Measurements from ENCODE around the gene BTG2.

Gene BTG2

GRCh38 chr1:203317429-203318228 is 12.3 kb downstream of the BTG2 start:
- no peak for DNase-seq (ENCODE audit: low spot score)

- no peak for DNase-seq (ENCODE audit: low spot score)
These were observed 12.9 kb downstream of the BTG2 start for GRCh38 chr1:203318229-203318517.

GRCh38 chr1:203320591-203321272 is 15.4 kb downstream of the BTG2 start:
- peak; percentile 75 for DNase-seq (ENCODE audit: low spot score)

GRCh38 chr1:203321273-203322052 is 16.1 kb downstream of the BTG2 start:
- no peak for DNase-seq (ENCODE audit: low spot score)

- no peak for DNase-seq (ENCODE audit: low spot score)
These were observed 17.3 kb downstream of the BTG2 start for GRCh38 chr1:203322500-203323179.

- no peak for DNase-seq (ENCODE audit: low spot score)
These were observed 18.3 kb downstream of the BTG2 start for GRCh38 chr1:203323587-203323986.

- DNase-seq (ENCODE audit: low spot score), result peak; percentile 58
These were observed 19.0 kb downstream of the BTG2 start for GRCh38 chr1:203324105-203325025.

- peak; percentile 75 for DNase-seq (ENCODE audit: low spot score)
These were observed 19.7 kb downstream of the BTG2 start for GRCh38 chr1:203325026-203325417.

- DNase-seq (ENCODE audit: low spot score), result no peak
These were observed 20.2 kb downstream of the BTG2 start for GRCh38 chr1:203325418-203326091.

GRCh38 chr1:203326830-203327683 is 21.7 kb downstream of the BTG2 start:
- peak; percentile 95 for DNase-seq (ENCODE audit: low spot score)

- DNase-seq (ENCODE audit: low spot score), result peak; percentile 73
These were observed 22.6 kb downstream of the BTG2 start for GRCh38 chr1:203327684-203328457.

- no peak for DNase-seq (ENCODE audit: low spot score)
These were observed 23.4 kb downstream of the BTG2 start for GRCh38 chr1:203328714-203329122.

GRCh38 chr1:203331224-203331623 is 25.9 kb downstream of the BTG2 start:
- DNase-seq (ENCODE audit: low spot score), result no peak

GRCh38 chr1:203335503-203335902 is 30.2 kb downstream of the BTG2 start:
- DNase-seq (ENCODE audit: low spot score), result no peak

GRCh38 chr1:203336097-203336496 is 30.8 kb downstream of the BTG2 start:
- no peak for DNase-seq (ENCODE audit: low spot score)

- DNase-seq (ENCODE audit: low spot score), result peak; percentile 71
These were observed 33.2 kb downstream of the BTG2 start for GRCh38 chr1:203338335-203339036.

- DNase-seq (ENCODE audit: low spot score), result peak; percentile 75
These were observed 34.9 kb downstream of the BTG2 start for GRCh38 chr1:203340112-203340790.

All from CD4-positive, alpha-beta T cell treated with Interleukin-15 for 4 hours (primary cell).